GM12875 (cell line): ENCODE results near the gene CTNNBIP1.
"Not testable (repeated sequence)": the region's sequence is repeated elsewhere in the genome, so short reads cannot be mapped to it uniquely, and the experiment has no call there.

Experiments
- H3K4me3 ChIP-seq: one replicate; pipeline ENCODE4 v1.5.1; 2011; ENCODE audit warnings: low read depth, low read length, control low read depth
- CTCF ChIP-seq: IDR thresholded peaks from 2 replicates; pipeline ENCODE4 v1.5.1; 2011; ENCODE audit warnings: low read depth, mild to moderate bottlenecking, control low read depth, inconsistent platforms, low read length, moderate library complexity, borderline replicate concordance; ENCODE audit not compliant: insufficient read depth

Gene CTNNBIP1

DNA sequence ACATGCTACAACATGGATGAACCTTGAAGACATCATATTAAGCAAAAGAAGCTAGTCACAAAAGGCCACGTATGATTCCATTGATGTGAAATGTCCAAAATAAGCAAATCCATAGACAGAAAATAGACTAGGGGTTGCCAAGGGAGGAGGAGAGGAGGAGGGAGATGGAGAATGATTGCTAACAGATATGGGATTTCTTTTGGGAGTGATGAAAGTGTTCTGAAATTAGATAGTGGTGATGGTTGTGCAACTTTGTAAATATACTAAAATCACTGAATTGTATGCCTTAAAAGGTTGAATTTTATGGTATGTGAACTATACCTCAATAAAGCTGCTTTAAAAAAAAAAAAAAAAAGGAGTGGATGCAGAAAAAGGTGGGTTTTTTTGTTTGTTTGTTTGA lies 93.9 kb downstream of the CTNNBIP1 start:
- no peak overlapping the region for H3K4me3 ChIP-seq
- no peak for TF ChIP-seq CTCF

GRCh38 chr1:9815150-9815549 lies 94.9 kb downstream of the CTNNBIP1 start:
- no peak for TF ChIP-seq CTCF
- H3K4me3 ChIP-seq: no peak overlapping the region

DNA sequence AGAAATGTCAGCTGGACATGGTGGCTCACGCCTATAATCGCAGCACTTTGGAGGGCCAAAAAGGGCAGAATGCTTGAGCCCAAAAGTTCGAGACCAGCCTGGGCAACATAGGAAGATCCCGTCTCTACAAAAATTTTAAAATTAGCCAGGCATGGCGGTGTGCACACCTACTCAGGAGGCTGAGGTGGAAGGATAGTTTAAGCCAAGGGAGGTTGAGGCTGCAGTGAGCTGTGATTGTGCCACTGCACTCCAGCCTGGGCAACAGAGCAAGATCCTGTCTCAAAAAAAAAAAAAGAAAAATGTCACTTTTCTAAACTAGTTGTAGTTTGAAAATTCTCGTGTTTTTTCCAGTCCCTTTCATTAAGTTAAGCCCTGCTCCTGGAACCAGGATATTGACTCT lies 95.5 kb downstream of the CTNNBIP1 start:
- H3K4me3 ChIP-seq: no peak overlapping the region
- no peak for TF ChIP-seq CTCF

DNA sequence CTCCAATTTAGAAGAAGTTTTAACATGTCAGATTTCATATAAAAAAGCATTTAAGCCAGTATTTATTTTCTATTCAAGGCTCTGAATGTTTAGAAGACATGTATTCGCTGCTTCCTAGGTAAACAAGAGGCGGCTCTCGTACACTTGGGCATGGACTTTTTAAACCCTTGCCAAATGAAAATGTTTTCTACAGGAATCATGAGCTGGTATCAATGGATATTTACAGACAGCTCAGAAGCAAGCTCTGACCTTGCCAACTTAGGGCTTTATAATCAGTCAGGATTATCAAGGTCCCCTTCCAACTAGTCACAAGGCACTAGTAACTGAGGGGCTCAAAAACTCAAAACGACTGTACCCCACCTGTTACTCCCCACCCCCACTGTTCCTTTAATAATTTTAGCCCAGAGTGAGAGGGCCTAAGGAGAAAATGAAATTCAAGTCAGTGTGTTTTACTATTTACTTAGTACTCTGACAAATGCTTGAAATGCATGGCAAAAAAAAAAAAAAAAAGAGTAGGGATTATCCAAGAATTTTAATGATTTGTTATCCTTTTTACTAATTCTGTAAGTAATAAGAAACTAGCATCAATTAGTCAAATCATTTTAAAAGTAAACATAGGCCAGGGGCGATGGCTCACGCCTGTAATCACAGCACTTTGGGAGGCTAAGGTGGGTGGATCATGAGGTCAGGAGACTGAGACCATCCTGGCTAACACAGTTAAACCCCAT lies 98.7 kb downstream of the CTNNBIP1 start:
- TF ChIP-seq CTCF: no peak
- no peak overlapping the region for H3K4me3 ChIP-seq

- no peak for TF ChIP-seq CTCF
- H3K4me3 ChIP-seq: no peak overlapping the region
These were observed 101.0 kb downstream of the CTNNBIP1 start for GRCh38 chr1:9809100-9809510.

DNA sequence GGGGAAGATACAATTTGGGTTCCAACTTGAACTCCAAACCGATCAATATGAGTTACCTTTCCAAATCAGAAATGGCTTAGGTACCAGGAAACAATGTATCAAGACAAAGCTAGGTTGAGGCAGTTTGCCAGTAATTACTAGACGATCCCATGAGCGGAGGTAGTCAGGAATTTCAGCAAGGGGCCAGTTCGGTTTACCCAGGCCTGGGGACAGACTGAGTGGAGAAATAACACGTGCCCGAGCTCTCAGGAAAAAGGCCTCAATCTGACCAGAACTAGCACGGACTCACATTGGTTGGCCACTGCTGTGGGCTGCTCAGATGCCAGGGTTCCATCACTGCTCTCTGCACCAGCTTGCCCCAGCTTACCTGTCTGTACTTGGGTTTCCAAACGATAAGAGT lies 101.6 kb downstream of the CTNNBIP1 start:
- TF ChIP-seq CTCF: no peak
- H3K4me3 ChIP-seq: no peak overlapping the region

- no peak overlapping the region for H3K4me3 ChIP-seq
- no peak for TF ChIP-seq CTCF
These were observed 102.5 kb downstream of the CTNNBIP1 start for GRCh38 chr1:9807541-9807940.

GRCh38 chr1:9805972-9806371 lies 104.1 kb downstream of the CTNNBIP1 start:
- not testable (repeated sequence) for H3K4me3 ChIP-seq
